RWPE2 (cell line): ENCODE results near the gene ARFGEF2.
"Not testable (repeated sequence)": the region's sequence is repeated elsewhere in the genome, so short reads cannot be mapped to it uniquely, and the experiment has no call there.

ENCODE experiments used
- ATAC-seq: fragments of 200-7000 bp; cut with Tn5 transposase; 3 replicates; pipeline ENCODE4 v1.9.1; 2021; ENCODE audit warnings: low read depth
- DNase-seq: peaks from one replicate; pipeline ENCODE4 v3.0.0-alpha.2; 2020; ENCODE audit warnings: low spot score
- H3K27ac ChIP-seq: fragments of 450-650 bp; 2 replicates; pipeline ENCODE4 v1.5.1; 2017; ENCODE audit warnings: mild to moderate bottlenecking; ENCODE audit not compliant: poor library complexity, severe bottlenecking
- H3K27me3 ChIP-seq: fragments of 250-450 bp; sonication (Bioruptor Pico); 2 replicates; pipeline ENCODE4 v1.5.1; 2021; ENCODE audit warnings: mild to moderate bottlenecking, moderate library complexity; ENCODE audit not compliant: insufficient read depth, poor library complexity, severe bottlenecking
- H3K36me3 ChIP-seq: fragments of 250-450 bp; sonication (Bioruptor Pico); 2 replicates; pipeline ENCODE4 v1.5.1; 2020; ENCODE audit warnings: low read depth, mild to moderate bottlenecking, moderate library complexity
- H3K4me1 ChIP-seq: fragments of 250-450 bp; sonication (Bioruptor Pico); 2 replicates; pipeline ENCODE4 v1.5.1; 2021; ENCODE audit warnings: mild to moderate bottlenecking, moderate library complexity; ENCODE audit not compliant: insufficient read depth, poor library complexity, severe bottlenecking
- H3K4me3 ChIP-seq: fragments of 250-450 bp; sonication (Bioruptor Pico); 2 replicates; pipeline ENCODE4 v1.5.1; 2021; ENCODE audit warnings: mild to moderate bottlenecking, moderate library complexity; ENCODE audit not compliant: severe bottlenecking
- H3K9me3 ChIP-seq: fragments of 250-450 bp; sonication (Bioruptor Pico); 2 replicates; pipeline ENCODE4 v1.5.1; 2021; ENCODE audit warnings: mild to moderate bottlenecking, moderate library complexity; ENCODE audit not compliant: severe bottlenecking
- TF ChIP-seq, protein P1 (sequence below): fragments of 450-650 bp; IDR thresholded peaks from one replicate; pipeline ENCODE4 v1.5.1; 2017; ENCODE audit warnings: mild to moderate bottlenecking, moderate library complexity; ENCODE audit not compliant: poor library complexity, severe bottlenecking

The ARFGEF2 gene

DNA sequence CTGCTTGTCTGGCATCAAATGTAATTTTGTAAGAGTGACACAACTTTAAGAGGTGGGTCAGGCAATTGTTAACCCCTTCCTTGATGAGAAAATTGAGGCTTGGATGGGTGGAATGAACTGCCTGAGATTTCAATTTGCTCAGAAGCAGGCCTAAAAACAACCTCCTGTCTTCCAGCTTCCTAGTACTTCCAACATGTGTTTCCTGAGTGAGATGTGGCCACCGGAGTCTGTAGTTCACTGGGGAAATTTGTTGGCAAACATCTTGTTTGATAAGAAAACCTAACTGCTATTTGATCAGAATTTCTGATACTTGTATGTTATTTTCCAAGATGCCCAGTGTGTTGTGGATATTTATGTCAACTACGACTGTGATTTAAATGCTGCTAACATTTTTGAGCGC, 51.3 kb downstream of the ARFGEF2 start:
- no peak overlapping the region for H3K4me3 ChIP-seq
- H3K36me3 ChIP-seq: peaks cover 96% of the 10 kb centered on the region
- DNase-seq (no peak), ATAC-seq (no peak)
- H3K9me3 ChIP-seq: no peaks in the 10 kb centered on the region
- no peaks in the 10 kb centered on the region for H3K4me1 ChIP-seq
- TF ChIP-seq, protein P1, sequence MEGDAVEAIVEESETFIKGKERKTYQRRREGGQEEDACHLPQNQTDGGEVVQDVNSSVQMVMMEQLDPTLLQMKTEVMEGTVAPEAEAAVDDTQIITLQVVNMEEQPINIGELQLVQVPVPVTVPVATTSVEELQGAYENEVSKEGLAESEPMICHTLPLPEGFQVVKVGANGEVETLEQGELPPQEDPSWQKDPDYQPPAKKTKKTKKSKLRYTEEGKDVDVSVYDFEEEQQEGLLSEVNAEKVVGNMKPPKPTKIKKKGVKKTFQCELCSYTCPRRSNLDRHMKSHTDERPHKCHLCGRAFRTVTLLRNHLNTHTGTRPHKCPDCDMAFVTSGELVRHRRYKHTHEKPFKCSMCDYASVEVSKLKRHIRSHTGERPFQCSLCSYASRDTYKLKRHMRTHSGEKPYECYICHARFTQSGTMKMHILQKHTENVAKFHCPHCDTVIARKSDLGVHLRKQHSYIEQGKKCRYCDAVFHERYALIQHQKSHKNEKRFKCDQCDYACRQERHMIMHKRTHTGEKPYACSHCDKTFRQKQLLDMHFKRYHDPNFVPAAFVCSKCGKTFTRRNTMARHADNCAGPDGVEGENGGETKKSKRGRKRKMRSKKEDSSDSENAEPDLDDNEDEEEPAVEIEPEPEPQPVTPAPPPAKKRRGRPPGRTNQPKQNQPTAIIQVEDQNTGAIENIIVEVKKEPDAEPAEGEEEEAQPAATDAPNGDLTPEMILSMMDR: no peak
- H3K27ac ChIP-seq: no peak overlapping the region
- no peaks in the 10 kb centered on the region for H3K27me3 ChIP-seq

DNA sequence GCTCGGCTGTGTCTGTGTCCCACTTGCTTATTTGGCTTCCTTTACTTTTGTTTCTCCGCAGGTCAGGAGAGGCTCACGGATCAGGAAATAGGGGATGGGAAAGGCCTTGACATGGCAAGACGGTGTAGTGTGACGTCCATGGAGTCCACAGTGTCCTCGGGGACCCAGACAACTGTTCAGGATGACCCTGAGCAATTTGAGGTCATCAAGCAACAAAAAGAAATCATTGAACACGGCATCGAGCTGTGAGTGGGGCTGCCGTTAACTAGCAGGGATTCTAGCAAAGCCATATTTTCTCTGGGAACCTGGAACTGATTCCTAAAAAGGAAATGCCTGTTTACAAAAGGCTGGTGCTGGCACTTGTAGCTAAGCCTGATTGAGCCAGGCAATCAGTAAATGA, 54.4 kb downstream of the ARFGEF2 start:
- H3K4me3 ChIP-seq: no peak overlapping the region
- no peak for DNase-seq
- H3K4me1 ChIP-seq: no peaks in the 10 kb centered on the region
- H3K27ac ChIP-seq: no peak overlapping the region
- no peaks in the 10 kb centered on the region for H3K27me3 ChIP-seq
- TF ChIP-seq, protein P1: no peak
- ATAC-seq: no peak
- no peaks in the 10 kb centered on the region for H3K9me3 ChIP-seq
- H3K36me3 ChIP-seq: peaks cover 81% of the 10 kb centered on the region

DNA sequence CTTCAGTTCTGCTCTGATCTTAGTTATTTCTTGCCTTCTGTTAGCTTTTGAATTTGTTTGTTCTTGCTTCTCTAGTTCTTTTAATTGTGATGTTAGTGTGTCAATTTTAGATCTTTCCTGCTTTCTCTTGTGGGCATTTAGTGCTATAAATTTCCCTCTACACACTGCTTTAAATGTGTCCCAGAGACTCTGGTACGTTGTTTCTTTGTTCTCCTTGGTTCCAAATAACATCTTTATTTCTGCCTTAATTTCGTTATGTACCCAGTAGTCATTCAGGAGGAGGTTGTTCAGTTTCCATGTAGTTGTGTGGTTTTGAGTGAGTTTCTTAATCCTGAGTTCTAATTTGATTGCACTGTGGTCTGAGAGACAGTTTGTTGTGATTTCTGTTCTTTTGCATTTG, 58.5 kb downstream of the ARFGEF2 start:
- not testable (repeated sequence) for H3K4me3 ChIP-seq, H3K9me3 ChIP-seq, H3K27ac ChIP-seq, ATAC-seq, DNase-seq, H3K27me3 ChIP-seq
- Histone ChIP-seq H3K36me3 (peaks cover 69% of the 10 kb centered on the region), H3K4me1 (peaks cover 13% of the 10 kb centered on the region)

DNA sequence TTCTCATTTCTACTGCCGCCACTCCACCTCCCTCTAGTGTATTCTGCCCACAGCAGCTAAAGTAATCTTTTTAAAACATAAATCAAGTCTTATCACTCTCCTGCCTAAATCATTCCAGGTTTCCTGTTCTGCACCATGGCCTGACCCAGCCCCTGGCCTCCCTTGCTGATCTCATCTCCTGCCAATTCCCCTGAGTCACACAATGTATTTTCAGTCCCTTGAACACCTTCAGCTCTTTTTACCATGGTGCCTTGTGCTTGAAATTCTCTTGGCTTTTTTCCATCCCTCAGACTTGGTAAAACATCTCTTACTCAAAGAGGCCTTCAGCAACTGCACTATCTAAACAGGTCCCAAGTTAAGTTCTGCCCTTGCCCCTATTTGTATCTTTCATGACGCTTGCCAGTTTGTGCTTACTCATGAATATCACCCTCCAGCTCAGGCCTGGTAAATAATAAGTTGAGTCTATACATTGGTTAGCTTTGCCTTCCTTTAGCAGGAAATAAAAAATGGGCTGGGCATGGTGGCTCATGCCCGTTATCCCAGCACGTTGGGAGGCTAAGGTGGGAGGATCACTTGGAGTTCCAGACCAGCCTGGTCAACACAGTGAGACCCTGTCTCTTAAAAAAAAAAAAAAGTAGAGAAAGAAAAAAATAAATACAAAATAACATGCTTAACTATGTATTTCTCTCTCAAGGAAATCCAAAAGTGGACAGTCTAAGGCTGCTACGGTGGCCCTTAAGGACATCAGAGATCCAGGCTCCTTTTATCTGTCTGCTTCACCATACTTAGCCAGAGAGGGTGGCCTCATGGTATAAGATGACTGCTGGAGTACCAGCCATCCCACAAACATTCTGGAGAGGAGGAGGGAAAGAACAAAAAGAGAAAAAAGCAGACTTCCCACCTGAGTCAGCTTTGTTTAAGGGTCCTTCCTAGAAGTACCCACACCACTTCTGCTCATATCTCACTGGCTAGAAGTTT, 62.2 kb downstream of the ARFGEF2 start:
- DNase-seq (no peak), ATAC-seq (peak; percentile 99)
- Histone ChIP-seq H3K4me1 (peaks cover 13% of the 10 kb centered on the region), H3K4me3 (no peak overlapping the region), H3K27ac (peak overlapping the region; percentile 56), H3K27me3 (no peaks in the 10 kb centered on the region), H3K36me3 (peaks cover 72% of the 10 kb centered on the region), H3K9me3 (peaks cover 6% of the 10 kb centered on the region)
- TF ChIP-seq, protein P1: no peak

DNA sequence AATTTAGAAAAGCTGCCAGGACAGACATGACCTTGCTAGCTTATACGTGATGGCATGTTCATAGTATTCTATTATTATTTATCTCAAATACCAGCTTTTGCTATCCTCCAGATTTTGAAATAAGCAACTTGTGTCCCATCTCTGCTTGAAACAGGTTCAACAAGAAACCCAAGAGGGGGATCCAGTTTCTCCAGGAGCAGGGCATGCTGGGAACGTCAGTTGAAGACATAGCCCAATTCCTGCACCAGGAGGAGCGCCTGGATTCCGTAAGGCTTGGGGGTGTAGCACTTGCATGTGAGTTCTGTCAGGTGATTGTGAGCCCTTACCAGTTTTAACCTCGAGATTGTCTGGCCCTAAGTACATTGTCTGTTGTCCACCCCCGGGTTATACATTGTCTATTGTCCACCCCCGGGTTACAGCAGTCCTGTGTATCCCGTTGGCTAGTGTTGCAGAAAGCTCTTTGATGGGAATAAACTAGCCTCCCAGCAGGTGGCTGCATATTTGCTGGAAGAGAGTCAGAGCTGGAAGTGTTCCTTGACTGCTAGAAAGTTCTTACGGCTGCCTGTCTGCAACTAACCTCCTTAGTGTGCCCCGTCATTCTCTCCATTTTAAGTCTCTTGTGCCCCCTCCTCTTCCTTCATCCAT, 63.2 kb downstream of the ARFGEF2 start:
- H3K4me1 ChIP-seq: peaks cover 13% of the 10 kb centered on the region
- H3K9me3 ChIP-seq: peaks cover 6% of the 10 kb centered on the region
- no peak overlapping the region for H3K4me3 ChIP-seq
- H3K27me3 ChIP-seq: no peaks in the 10 kb centered on the region
- H3K27ac ChIP-seq: peak overlapping the region; percentile 56
- DNase-seq (no peak), ATAC-seq (no peak)
- peaks cover 78% of the 10 kb centered on the region for H3K36me3 ChIP-seq
- TF ChIP-seq, protein P1: no peak
